CD14-positive monocyte (primary cell): ENCODE measurements around the gene RHBG. TPM values are rescaled to one million over a fixed set of nuclear protein-coding genes. Genes with fewer than 3 reads are reported as not detected.

Experiments used
- DNase-seq, 3 donors: peaks; one replicate each; pipeline ENCODE4 v3.0.0-alpha.2; 2011 to 2022
- H2AFZ ChIP-seq: 2 replicates; pipeline ENCODE4 v1.6.0; 2012; ENCODE audit warnings: mild to moderate bottlenecking, low read depth, low read length, inconsistent platforms; ENCODE audit not compliant: insufficient read depth, poor library complexity, severe bottlenecking
- H3K27ac ChIP-seq, 2 donors: 1 replicate in 1 of 2; 2 replicates in 1 of 2; pipeline ENCODE4 v1.5.1; 2012 to 2013; ENCODE audit warnings: low read length in 2 of 2, control low read depth in 1 of 2, inconsistent platforms in 1 of 2, low read depth in 1 of 2, mild to moderate bottlenecking in 1 of 2
- H3K27me3 ChIP-seq, 2 donors: one replicate each; pipeline versions ENCODE4 v1.6.0 to v1.6.1; 2011 to 2013; ENCODE audit warnings: low read length in 2 of 2; ENCODE audit not compliant: control insufficient read depth in 2 of 2, insufficient read depth in 2 of 2
- H3K36me3 ChIP-seq, 2 donors: replicated peaks in 1 of 2; 1 replicate in 1 of 2; 2 replicates in 1 of 2; pipeline versions ENCODE4 v1.5.1 to v1.6.1; 2012 to 2013; ENCODE audit warnings: low read length in 2 of 2, control low read depth in 1 of 2, inconsistent platforms in 1 of 2, mild to moderate bottlenecking in 1 of 2; ENCODE audit not compliant: insufficient read depth in 2 of 2, control insufficient read depth in 1 of 2
- H3K4me1 ChIP-seq, 2 donors: 1 replicate in 1 of 2; 2 replicates in 1 of 2; pipeline versions ENCODE4 v1.5.1 to v1.6.1; 2012 to 2013; ENCODE audit warnings: low read length in 2 of 2, control low read depth in 1 of 2, inconsistent platforms in 1 of 2, mild to moderate bottlenecking in 1 of 2, moderate library complexity in 1 of 2; ENCODE audit not compliant: insufficient read depth in 2 of 2, control insufficient read depth in 1 of 2
- H3K4me2 ChIP-seq: replicated peaks from 2 replicates; pipeline ENCODE3; 2012; ENCODE audit warnings: low read length, moderate library complexity, mild to moderate bottlenecking; ENCODE audit not compliant: poor library complexity, severe bottlenecking; ENCODE audit errors: extremely low read depth
- H3K4me3 ChIP-seq, 3 experiments: fragments of 200-600 bp in 1 of 3; sonication (generic) in 1 of 3; replicated peaks in 1 of 3; 1 replicate in 2 of 3; 2 replicates in 1 of 3; pipeline ENCODE4 v1.5.1; 2011 to 2013; ENCODE audit warnings: low read length in 3 of 3, mild to moderate bottlenecking in 3 of 3, control low read depth in 2 of 3, low read depth in 2 of 3, inconsistent platforms in 1 of 3, moderate library complexity in 1 of 3
- H3K79me2 ChIP-seq: 2 replicates; pipeline ENCODE4 v1.6.0; 2012; ENCODE audit warnings: mild to moderate bottlenecking, control low read depth, inconsistent platforms, low read length, moderate library complexity; ENCODE audit not compliant: insufficient read depth
- H3K9ac ChIP-seq: 2 replicates; pipeline ENCODE4 v1.6.0; 2017; ENCODE audit warnings: low read length, mild to moderate bottlenecking; ENCODE audit not compliant: insufficient read depth, poor library complexity, severe bottlenecking
- H3K9me3 ChIP-seq, 2 donors: replicated peaks in 1 of 2; 1 replicate in 1 of 2; 2 replicates in 1 of 2; pipeline versions ENCODE4 v1.5.1 to v1.6.1; 2012 to 2013; ENCODE audit warnings: low read length in 2 of 2, control low read depth in 1 of 2; ENCODE audit not compliant: control insufficient read depth in 1 of 2, insufficient read depth in 1 of 2
- H4K20me1 ChIP-seq: 2 replicates; pipeline ENCODE4 v1.6.0; 2012; ENCODE audit warnings: mild to moderate bottlenecking, low read length, control low read depth, moderate library complexity; ENCODE audit not compliant: insufficient read depth
- H3K27ac Mint-ChIP-seq, 7 donors: one replicate each; pipeline ENCODE4 v1.8.0; 2020; ENCODE audit warnings: mild to moderate bottlenecking in 7 of 7, mixed read lengths in 7 of 7, moderate library complexity in 6 of 7, inconsistent platforms in 2 of 7
- H3K27me3 Mint-ChIP-seq, 3 donors: one replicate each; pipeline ENCODE4 v1.8.0; 2021 to 2022; ENCODE audit warnings: low read depth in 3 of 3, mild to moderate bottlenecking in 3 of 3, mixed read lengths in 3 of 3, moderate library complexity in 3 of 3, inconsistent platforms in 1 of 3
- H3K36me3 Mint-ChIP-seq, 2 donors: one replicate each; pipeline ENCODE4 v1.8.0; 2020; ENCODE audit warnings: mixed read lengths in 2 of 2, inconsistent platforms in 1 of 2, mild to moderate bottlenecking in 1 of 2
- H3K4me1 Mint-ChIP-seq: one replicate; pipeline ENCODE4 v1.8.0; 2020; ENCODE audit warnings: mild to moderate bottlenecking, mixed read lengths
- H3K4me3 Mint-ChIP-seq, 2 donors: one replicate each; pipeline ENCODE4 v1.8.0; 2020; ENCODE audit warnings: mild to moderate bottlenecking in 2 of 2, mixed read lengths in 2 of 2, moderate library complexity in 1 of 2
- H3K9me3 Mint-ChIP-seq, 7 donors: one replicate each; pipeline ENCODE4 v1.8.0; 2020 to 2022; ENCODE audit warnings: mixed read lengths in 7 of 7, mild to moderate bottlenecking in 6 of 7, moderate library complexity in 6 of 7, inconsistent platforms in 2 of 7
- WGBS: methylation state at CpG from one replicate; pipeline ENCODE4 v1.1.5; 2013; ENCODE audit warnings: missing lambda C conversion rate; ENCODE audit not compliant: insufficient coverage; 5-methylcytosine and 5-hydroxymethylcytosine counted together
- intact Hi-C, 2 donors: fragments of 100-400 bp; cut with micrococcal nuclease; formaldehyde crosslinking; loops; one replicate each; pipeline versions ENCODE4 v1.15.0 to v1.15.1; 2023
- polyA plus RNA-seq, 3 donors: library from polyadenylated mRNA; depleted of rRNA in 1 of 3; unstranded in 2 of 3; stranded (reverse) in 1 of 3; fragments of 300-500 nt in 2 of 3; fragments of >200 nt in 1 of 3; fragmentation: Illumina TruSeq in 2 of 3; gene quantifications; 1 replicate in 2 of 3; 2 replicates in 1 of 3; pipeline ENCODE4 v1.2.3, GENCODE V29; 2012 to 2021
- TF ChIP-seq, protein P1 (sequence below): fragments of 200-600 bp; IDR thresholded peaks from one replicate; pipeline ENCODE4 v1.8.0; 2022; ENCODE audit warnings: antibody characterized with exemption, mild to moderate bottlenecking

The RHBG gene
- polyA plus RNA-seq, 3 donors, result 0.08 TPM; not detected in 2

DNA sequence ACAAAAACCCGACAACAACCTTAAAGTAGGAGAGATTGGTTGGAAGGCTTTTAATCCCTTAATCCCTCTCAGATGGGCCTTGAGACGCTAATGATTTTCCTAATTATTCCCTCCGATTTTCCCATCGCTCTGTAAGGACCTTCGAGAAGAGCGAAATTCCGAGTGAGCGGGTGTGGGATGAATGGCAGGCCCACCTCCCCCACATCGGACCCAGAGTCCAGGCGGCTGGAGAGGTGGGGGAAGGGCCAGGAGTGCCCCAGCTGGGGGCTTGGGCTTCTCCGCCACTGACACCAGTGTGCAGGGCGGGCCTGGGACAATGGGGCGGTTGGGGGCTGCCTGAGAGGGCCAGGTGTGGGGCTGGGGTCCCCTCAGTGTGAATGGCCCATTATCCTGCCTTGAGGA is 23.4 kb downstream of the RHBG start:
- TF ChIP-seq, protein P1, sequence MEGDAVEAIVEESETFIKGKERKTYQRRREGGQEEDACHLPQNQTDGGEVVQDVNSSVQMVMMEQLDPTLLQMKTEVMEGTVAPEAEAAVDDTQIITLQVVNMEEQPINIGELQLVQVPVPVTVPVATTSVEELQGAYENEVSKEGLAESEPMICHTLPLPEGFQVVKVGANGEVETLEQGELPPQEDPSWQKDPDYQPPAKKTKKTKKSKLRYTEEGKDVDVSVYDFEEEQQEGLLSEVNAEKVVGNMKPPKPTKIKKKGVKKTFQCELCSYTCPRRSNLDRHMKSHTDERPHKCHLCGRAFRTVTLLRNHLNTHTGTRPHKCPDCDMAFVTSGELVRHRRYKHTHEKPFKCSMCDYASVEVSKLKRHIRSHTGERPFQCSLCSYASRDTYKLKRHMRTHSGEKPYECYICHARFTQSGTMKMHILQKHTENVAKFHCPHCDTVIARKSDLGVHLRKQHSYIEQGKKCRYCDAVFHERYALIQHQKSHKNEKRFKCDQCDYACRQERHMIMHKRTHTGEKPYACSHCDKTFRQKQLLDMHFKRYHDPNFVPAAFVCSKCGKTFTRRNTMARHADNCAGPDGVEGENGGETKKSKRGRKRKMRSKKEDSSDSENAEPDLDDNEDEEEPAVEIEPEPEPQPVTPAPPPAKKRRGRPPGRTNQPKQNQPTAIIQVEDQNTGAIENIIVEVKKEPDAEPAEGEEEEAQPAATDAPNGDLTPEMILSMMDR, result no peak
- WGBS, result 94% methylated on average over 4 of the region's 13 CpGs
- no peak overlapping the region for H3K9ac ChIP-seq
- H3K4me1 Mint-ChIP-seq, result peaks cover 5% of the 10 kb centered on the region
- peaks cover 0 to 13% (median 2%) of the 10 kb centered on the region in 7 donors for H3K9me3 Mint-ChIP-seq
- H3K79me2 ChIP-seq, result no peaks in the 10 kb centered on the region
- no peak for DNase-seq
- no peaks in the 10 kb centered on the region for H3K36me3 ChIP-seq
- H3K4me3 ChIP-seq, result no peak overlapping the region
- intact Hi-C loops, result no loop called here
- no peak overlapping the region for H3K4me2 ChIP-seq
- no peak overlapping the region for H3K4me3 Mint-ChIP-seq
- peaks cover 16 to 37% of the 10 kb centered on the region in 2 donors for H3K27me3 ChIP-seq
- peaks cover 36 to 49% (median 38%) of the 10 kb centered on the region in 3 donors for H3K27me3 Mint-ChIP-seq
- no peak overlapping the region for H3K27ac ChIP-seq
- H3K27ac Mint-ChIP-seq, result no peak overlapping the region
- no peaks in the 10 kb centered on the region for H4K20me1 ChIP-seq
- no peaks in the 10 kb centered on the region for H3K36me3 Mint-ChIP-seq
- H2AFZ ChIP-seq, result no peak overlapping the region
- peaks cover 0 to 5% of the 10 kb centered on the region in 2 donors for H3K9me3 ChIP-seq
- H3K4me1 ChIP-seq, result peaks cover 4 to 8% of the 10 kb centered on the region in 2 donors

DNA sequence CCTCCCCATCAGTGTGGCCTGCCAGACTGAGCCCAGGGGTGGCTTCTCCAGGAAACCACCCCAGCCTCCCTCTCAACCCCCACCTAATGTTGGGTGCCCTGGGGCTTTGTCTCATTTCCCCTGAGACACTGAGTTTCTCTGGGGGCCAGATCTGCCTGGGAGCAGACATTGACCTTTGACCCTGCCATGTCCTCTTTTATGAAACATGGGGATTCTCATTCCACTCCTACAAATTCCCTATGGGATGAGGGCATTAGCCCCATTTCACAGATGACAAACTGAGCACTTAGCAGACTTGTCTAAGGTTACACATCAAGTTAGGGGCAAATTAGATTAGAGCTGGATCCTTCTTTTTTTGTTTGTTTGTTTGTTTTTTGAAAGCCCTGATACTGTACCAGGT is 24.1 kb downstream of the RHBG start:
- H3K4me3 ChIP-seq, result no peak overlapping the region
- peak overlapping the region in 1 of 7 donors; percentile 57 for H3K27ac Mint-ChIP-seq
- H3K27ac ChIP-seq, result no peak overlapping the region
- no peak overlapping the region for H3K4me2 ChIP-seq
- no peaks in the 10 kb centered on the region for H3K79me2 ChIP-seq
- no peaks in the 10 kb centered on the region for H4K20me1 ChIP-seq
- H2AFZ ChIP-seq, result no peak overlapping the region
- H3K36me3 Mint-ChIP-seq, result no peaks in the 10 kb centered on the region
- TF ChIP-seq, protein P1, result no peak
- H3K4me1 ChIP-seq, result peaks cover 4 to 8% of the 10 kb centered on the region in 2 donors
- no peaks in the 10 kb centered on the region for H3K36me3 ChIP-seq
- peaks cover 0 to 13% (median 2%) of the 10 kb centered on the region in 7 donors for H3K9me3 Mint-ChIP-seq
- H3K9me3 ChIP-seq, result peaks cover 0 to 5% of the 10 kb centered on the region in 2 donors
- no peak overlapping the region for H3K4me3 Mint-ChIP-seq
- intact Hi-C loops, result no loop called here
- H3K9ac ChIP-seq, result no peak overlapping the region
- peaks cover 4% of the 10 kb centered on the region for H3K4me1 Mint-ChIP-seq
- DNase-seq, result no peak
- H3K27me3 ChIP-seq, result peaks cover 10 to 30% of the 10 kb centered on the region in 2 donors
- peaks cover 29 to 43% (median 31%) of the 10 kb centered on the region in 3 donors for H3K27me3 Mint-ChIP-seq
